ENCODE data around the gene IFT27.

DNA sequence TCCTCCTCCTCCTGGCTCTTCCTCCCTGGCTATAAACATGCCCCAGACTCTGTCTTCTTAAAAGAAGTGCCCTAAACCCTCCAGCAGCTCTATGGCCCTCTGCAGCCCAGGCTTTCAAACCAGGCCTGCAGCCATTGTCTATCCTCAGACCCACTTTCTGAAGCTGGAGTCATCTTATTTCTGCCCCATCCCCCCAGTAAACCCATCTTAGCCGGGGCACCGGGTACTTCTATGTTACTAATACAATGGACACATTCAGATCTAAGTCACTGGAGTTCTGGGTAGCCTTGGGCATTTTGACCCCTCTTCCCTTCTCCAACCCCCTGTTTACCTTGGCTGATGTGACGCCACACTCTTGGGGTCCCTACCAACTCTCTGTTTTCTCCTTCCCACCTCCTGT lies 42.6 kb downstream of the IFT27 start:
- TF ChIP-seq POLR2AphosphoS5 (IDR thresholded peaks at IDR 0.05; ENCODE audit: low read depth, low read length) (no peak), TAF1 (IDR thresholded peaks at IDR 0.05; ENCODE audit: borderline replicate concordance, insufficient read depth, low read length) (no peak), SIN3A (IDR thresholded peaks at IDR 0.05; ENCODE audit: borderline replicate concordance, insufficient read depth, low read length) (no peak)
- TF ChIP-seq, protein P1, sequence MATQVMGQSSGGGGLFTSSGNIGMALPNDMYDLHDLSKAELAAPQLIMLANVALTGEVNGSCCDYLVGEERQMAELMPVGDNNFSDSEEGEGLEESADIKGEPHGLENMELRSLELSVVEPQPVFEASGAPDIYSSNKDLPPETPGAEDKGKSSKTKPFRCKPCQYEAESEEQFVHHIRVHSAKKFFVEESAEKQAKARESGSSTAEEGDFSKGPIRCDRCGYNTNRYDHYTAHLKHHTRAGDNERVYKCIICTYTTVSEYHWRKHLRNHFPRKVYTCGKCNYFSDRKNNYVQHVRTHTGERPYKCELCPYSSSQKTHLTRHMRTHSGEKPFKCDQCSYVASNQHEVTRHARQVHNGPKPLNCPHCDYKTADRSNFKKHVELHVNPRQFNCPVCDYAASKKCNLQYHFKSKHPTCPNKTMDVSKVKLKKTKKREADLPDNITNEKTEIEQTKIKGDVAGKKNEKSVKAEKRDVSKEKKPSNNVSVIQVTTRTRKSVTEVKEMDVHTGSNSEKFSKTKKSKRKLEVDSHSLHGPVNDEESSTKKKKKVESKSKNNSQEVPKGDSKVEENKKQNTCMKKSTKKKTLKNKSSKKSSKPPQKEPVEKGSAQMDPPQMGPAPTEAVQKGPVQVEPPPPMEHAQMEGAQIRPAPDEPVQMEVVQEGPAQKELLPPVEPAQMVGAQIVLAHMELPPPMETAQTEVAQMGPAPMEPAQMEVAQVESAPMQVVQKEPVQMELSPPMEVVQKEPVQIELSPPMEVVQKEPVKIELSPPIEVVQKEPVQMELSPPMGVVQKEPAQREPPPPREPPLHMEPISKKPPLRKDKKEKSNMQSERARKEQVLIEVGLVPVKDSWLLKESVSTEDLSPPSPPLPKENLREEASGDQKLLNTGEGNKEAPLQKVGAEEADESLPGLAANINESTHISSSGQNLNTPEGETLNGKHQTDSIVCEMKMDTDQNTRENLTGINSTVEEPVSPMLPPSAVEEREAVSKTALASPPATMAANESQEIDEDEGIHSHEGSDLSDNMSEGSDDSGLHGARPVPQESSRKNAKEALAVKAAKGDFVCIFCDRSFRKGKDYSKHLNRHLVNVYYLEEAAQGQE (IDR thresholded peaks at IDR 0.05; ENCODE audit: insufficient read depth in 1 of 2, low read depth in 2 of 2, low read length in 2 of 2): no peak
